DOHH2 (cell line): ENCODE data around the gene IQSEC1.

Source experiments
- H3F3A ChIP-seq: fragments of 200-600 bp; sonication (generic), shearing (Covaris generic); 2 replicates; pipeline ENCODE4 v1.6.0; 2016; ENCODE audit warnings: antibody characterized with exemption, mild to moderate bottlenecking; ENCODE audit not compliant: control insufficient read depth, insufficient read depth
- H3K27ac ChIP-seq: fragments of 200-600 bp; sonication (generic); 2 replicates; pipeline ENCODE4 v1.5.1; 2014; ENCODE audit warnings: low read depth, mild to moderate bottlenecking, low read length, moderate library complexity
- H3K27me3 ChIP-seq: fragments of 200-600 bp; sonication (generic); 2 replicates; pipeline ENCODE4 v1.6.1; 2014; ENCODE audit warnings: mild to moderate bottlenecking, low read length, mixed read lengths; ENCODE audit not compliant: control insufficient read depth
- H3K36me3 ChIP-seq: fragments of 200-600 bp; sonication (generic); 2 replicates; pipeline ENCODE4 v1.6.1; 2014; ENCODE audit warnings: mild to moderate bottlenecking, low read length, moderate library complexity, mixed read lengths; ENCODE audit not compliant: control insufficient read depth
- H3K4me1 ChIP-seq: fragments of 200-600 bp; sonication (generic); 2 replicates; pipeline ENCODE4 v1.6.1; 2014; ENCODE audit warnings: mild to moderate bottlenecking, low read length, mixed read lengths; ENCODE audit not compliant: control insufficient read depth
- H3K4me2 ChIP-seq: fragments of 200-600 bp; sonication (generic); 2 replicates; pipeline ENCODE4 v1.6.0; 2014; ENCODE audit warnings: mild to moderate bottlenecking, low read length, moderate library complexity
- H3K4me3 ChIP-seq: fragments of 200-600 bp; sonication (generic); 2 replicates; pipeline ENCODE4 v1.5.1; 2014; ENCODE audit warnings: mild to moderate bottlenecking, low read length, mixed read lengths
- H3K79me2 ChIP-seq: fragments of 200-600 bp; sonication (generic); 2 replicates; pipeline ENCODE4 v1.6.1; 2014; ENCODE audit warnings: mild to moderate bottlenecking, low read length, mixed read lengths; ENCODE audit not compliant: control insufficient read depth
- H3K9me2 ChIP-seq: fragments of 200-600 bp; sonication (generic); replicated peaks from 2 replicates; pipeline ENCODE4 v1.6.1; 2014; ENCODE audit warnings: mild to moderate bottlenecking, low read length, mixed read lengths; ENCODE audit not compliant: control insufficient read depth
- H3K9me3 ChIP-seq: fragments of 200-600 bp; sonication (generic); 2 replicates; pipeline ENCODE4 v1.6.1; 2014; ENCODE audit warnings: antibody characterized with exemption, low read length, mixed read lengths; ENCODE audit not compliant: control insufficient read depth, insufficient read depth
- H4K20me1 ChIP-seq: fragments of 200-600 bp; sonication (generic); 2 replicates; pipeline ENCODE4 v1.6.0; 2014; ENCODE audit warnings: low read depth, mild to moderate bottlenecking, antibody characterized with exemption, low read length, moderate library complexity; ENCODE audit not compliant: control insufficient read depth, insufficient read depth
- CTCF ChIP-seq: fragments of 200-600 bp; sonication (generic); IDR thresholded peaks from one replicate; pipeline ENCODE4 v1.5.1; 2014; ENCODE audit warnings: antibody characterized with exemption, mild to moderate bottlenecking, low read depth, low read length; ENCODE audit not compliant: poor library complexity, severe bottlenecking
- EZH2phosphoT487 ChIP-seq: fragments of 200-600 bp; sonication (generic); IDR thresholded peaks from 2 replicates; pipeline ENCODE4 v1.6.1; 2017; ENCODE audit warnings: borderline replicate concordance, mild to moderate bottlenecking, antibody characterized with exemption, low read length, moderate library complexity, mixed read lengths

Gene IQSEC1

GRCh38 chr3:13013151-13013561 is 60.1 kb downstream of the IQSEC1 start:
- Histone ChIP-seq H3K27ac (no peak overlapping the region), H3K4me3 (no peak overlapping the region), H4K20me1 (no peaks in the 10 kb centered on the region), H3K79me2 (no peaks in the 10 kb centered on the region), H3K4me1 (peaks cover 93% of the 10 kb centered on the region), H3K9me2 (no peaks in the 10 kb centered on the region), H3F3A (peaks cover 34% of the 10 kb centered on the region), H3K36me3 (no peaks in the 10 kb centered on the region; the same call in none of the 2 replicates), H3K9me3 (no peaks in the 10 kb centered on the region), H3K4me2 (no peak overlapping the region), H3K27me3 (no peaks in the 10 kb centered on the region)
- no peak for TF ChIP-seq EZH2phosphoT487
- TF ChIP-seq CTCF: no peak

DNA sequence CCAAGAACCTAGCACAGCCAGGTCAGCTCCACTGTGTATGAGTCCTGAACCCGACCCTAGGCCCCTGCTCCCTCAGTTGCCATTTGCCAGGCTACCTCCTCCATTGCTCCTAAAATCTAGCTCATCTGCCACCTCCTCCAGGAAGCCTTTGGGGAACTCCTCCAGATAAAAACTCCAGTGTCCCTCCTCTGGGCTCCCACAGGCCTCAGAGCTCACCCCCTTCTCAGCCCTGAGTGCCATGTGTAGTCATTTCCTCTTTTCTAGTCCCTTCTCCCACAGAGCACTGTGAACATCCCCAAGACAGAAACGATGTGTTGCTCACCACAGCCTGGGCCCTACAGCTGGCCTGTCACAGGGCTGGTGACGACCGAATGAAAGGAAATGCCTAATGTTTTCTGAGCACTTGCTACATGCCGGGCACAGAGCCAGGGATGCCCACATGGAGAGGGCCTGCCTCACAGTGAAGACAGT is 61.0 kb downstream of the IQSEC1 start:
- no peaks in the 10 kb centered on the region; the same call in none of the 2 replicates for H3K36me3 ChIP-seq
- no peaks in the 10 kb centered on the region for H4K20me1 ChIP-seq
- peak overlapping the region; percentile 44 for H3K27ac ChIP-seq
- H3K4me1 ChIP-seq: peaks cover 97% of the 10 kb centered on the region
- TF ChIP-seq CTCF (no peak), EZH2phosphoT487 (no peak)
- no peaks in the 10 kb centered on the region for H3K9me3 ChIP-seq
- peaks cover 34% of the 10 kb centered on the region for H3F3A ChIP-seq
- H3K9me2 ChIP-seq: no peaks in the 10 kb centered on the region
- H3K27me3 ChIP-seq: no peaks in the 10 kb centered on the region
- no peaks in the 10 kb centered on the region for H3K79me2 ChIP-seq
- H3K4me2 ChIP-seq: peak overlapping the region; percentile 88
- peak overlapping the region; percentile 11; the same call in 1 of the 2 replicates for H3K4me3 ChIP-seq

DNA sequence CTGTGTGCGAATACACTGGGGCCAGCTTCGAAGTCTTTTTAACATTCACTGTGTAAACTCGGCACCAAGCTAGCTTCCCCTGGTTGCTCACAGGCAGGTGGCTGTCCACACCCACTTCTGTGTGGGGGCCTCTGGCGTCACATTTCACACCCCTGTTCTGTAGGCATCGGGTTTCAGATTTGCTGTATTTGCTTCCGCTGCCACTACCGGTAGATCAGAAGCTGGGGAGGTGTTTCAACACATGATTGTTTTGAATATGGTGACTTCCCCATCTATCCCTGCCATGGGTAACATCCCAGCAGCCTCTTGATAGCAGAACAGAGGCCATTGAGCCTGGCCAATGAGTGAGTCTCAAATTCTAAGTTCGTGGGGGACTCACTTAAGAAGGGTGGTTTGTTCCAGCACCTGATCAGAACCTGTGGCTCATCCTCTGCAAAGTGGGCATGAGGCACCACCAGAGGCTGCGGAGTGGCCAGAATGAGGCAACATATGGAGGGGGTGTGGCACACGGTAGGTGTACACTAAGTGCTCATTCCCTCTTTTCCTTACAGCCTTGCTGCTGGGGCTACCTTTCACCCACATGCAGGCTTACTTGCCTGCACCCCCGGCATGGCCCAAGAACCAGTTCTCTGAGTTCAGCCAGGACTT is 61.5 kb downstream of the IQSEC1 start:
- Histone ChIP-seq H3K79me2 (no peaks in the 10 kb centered on the region), H3K4me1 (peaks cover 97% of the 10 kb centered on the region), H3K9me3 (no peaks in the 10 kb centered on the region), H3K4me3 (peak overlapping the region; percentile 11), H3F3A (peaks cover 29% of the 10 kb centered on the region), H3K9me2 (no peaks in the 10 kb centered on the region), H3K4me2 (peak overlapping the region; percentile 88), H3K36me3 (no peaks in the 10 kb centered on the region; the same call in none of the 2 replicates), H3K27ac (peak overlapping the region; percentile 44), H3K27me3 (no peaks in the 10 kb centered on the region), H4K20me1 (no peaks in the 10 kb centered on the region)
- TF ChIP-seq EZH2phosphoT487: no peak
